ENCODE measurements around the gene SLC12A8.

DNA sequence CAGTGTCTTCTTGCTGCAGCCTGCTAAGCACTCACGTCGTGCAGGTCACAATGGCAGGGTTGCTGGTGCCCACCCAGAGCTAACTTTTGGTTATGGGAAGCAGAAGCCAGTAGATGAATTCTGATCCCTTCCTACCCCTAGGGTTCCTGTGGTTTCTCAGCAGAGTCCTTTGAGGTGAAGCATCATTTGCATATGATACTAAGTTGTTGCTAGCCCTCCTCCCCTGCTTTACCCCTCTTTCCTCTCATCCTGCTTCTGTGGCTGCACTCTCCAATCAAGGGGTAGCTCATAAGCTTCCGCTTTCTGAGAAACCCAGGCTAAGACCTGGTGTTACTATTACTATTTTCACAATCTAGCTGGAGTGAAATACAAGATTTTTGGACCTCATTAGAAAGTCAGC is 134.7 kb downstream of the SLC12A8 start:
- TF ChIP-seq, protein P1, sequence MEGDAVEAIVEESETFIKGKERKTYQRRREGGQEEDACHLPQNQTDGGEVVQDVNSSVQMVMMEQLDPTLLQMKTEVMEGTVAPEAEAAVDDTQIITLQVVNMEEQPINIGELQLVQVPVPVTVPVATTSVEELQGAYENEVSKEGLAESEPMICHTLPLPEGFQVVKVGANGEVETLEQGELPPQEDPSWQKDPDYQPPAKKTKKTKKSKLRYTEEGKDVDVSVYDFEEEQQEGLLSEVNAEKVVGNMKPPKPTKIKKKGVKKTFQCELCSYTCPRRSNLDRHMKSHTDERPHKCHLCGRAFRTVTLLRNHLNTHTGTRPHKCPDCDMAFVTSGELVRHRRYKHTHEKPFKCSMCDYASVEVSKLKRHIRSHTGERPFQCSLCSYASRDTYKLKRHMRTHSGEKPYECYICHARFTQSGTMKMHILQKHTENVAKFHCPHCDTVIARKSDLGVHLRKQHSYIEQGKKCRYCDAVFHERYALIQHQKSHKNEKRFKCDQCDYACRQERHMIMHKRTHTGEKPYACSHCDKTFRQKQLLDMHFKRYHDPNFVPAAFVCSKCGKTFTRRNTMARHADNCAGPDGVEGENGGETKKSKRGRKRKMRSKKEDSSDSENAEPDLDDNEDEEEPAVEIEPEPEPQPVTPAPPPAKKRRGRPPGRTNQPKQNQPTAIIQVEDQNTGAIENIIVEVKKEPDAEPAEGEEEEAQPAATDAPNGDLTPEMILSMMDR (IDR thresholded peaks at IDR 0.05 in 2 of 3, conservative IDR thresholded peaks at IDR 0.05 in 1 of 3; ENCODE audit: control insufficient read depth in 2 of 3, extremely low read depth in 1 of 3, insufficient read depth in 1 of 3, low read depth in 3 of 3, low read length in 3 of 3): no peak
- TF ChIP-seq MTA3 (IDR thresholded peaks at IDR 0.05; ENCODE audit: borderline replicate concordance, low read length) (no peak), FOXK2 (IDR thresholded peaks at IDR 0.05) (no peak), MEF2A (IDR thresholded peaks at IDR 0.05; ENCODE audit: insufficient read depth, low read depth, low read length) (no peak), NFYB (IDR thresholded peaks at IDR 0.05; ENCODE audit: insufficient read depth, low read depth, low read length) (no peak), CEBPB (IDR thresholded peaks at IDR 0.05; ENCODE audit: borderline replicate concordance in 1 of 2, low read depth in 2 of 2, low read length in 2 of 2) (no peak), NFXL1 (IDR thresholded peaks at IDR 0.05; ENCODE audit: borderline replicate concordance) (no peak), CBX3 (IDR thresholded peaks at IDR 0.05; ENCODE audit: borderline replicate concordance, low read depth) (no peak), SIX5 (IDR thresholded peaks at IDR 0.05; ENCODE audit: low read depth, low read length, severe bottlenecking) (no peak)
- TF ChIP-seq, protein P2, sequence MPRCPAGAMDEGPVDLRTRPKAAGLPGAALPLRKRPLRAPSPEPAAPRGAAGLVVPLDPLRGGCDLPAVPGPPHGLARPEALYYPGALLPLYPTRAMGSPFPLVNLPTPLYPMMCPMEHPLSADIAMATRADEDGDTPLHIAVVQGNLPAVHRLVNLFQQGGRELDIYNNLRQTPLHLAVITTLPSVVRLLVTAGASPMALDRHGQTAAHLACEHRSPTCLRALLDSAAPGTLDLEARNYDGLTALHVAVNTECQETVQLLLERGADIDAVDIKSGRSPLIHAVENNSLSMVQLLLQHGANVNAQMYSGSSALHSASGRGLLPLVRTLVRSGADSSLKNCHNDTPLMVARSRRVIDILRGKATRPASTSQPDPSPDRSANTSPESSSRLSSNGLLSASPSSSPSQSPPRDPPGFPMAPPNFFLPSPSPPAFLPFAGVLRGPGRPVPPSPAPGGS (IDR thresholded peaks at IDR 0.05; ENCODE audit: borderline replicate concordance, insufficient read depth, low read depth, low read length, poor library complexity, severe bottlenecking): no peak
- TF ChIP-seq, protein P3, sequence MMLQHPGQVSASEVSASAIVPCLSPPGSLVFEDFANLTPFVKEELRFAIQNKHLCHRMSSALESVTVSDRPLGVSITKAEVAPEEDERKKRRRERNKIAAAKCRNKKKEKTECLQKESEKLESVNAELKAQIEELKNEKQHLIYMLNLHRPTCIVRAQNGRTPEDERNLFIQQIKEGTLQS (IDR thresholded peaks at IDR 0.05; ENCODE audit: borderline replicate concordance, extremely low read depth, low read depth, low read length): no peak
- TF ChIP-seq, protein P4, sequence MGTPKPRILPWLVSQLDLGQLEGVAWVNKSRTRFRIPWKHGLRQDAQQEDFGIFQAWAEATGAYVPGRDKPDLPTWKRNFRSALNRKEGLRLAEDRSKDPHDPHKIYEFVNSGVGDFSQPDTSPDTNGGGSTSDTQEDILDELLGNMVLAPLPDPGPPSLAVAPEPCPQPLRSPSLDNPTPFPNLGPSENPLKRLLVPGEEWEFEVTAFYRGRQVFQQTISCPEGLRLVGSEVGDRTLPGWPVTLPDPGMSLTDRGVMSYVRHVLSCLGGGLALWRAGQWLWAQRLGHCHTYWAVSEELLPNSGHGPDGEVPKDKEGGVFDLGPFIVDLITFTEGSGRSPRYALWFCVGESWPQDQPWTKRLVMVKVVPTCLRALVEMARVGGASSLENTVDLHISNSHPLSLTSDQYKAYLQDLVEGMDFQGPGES (IDR thresholded peaks at IDR 0.05): no peak
